Ectodermal cell (in vitro differentiated cells): Measurements from ENCODE around the gene ATP6V1C2.

Experiments
- H3K27ac ChIP-seq: 2 replicates; pipeline ENCODE4 v1.7.0; 2013; ENCODE audit warnings: mild to moderate bottlenecking, low read depth, low read length; ENCODE audit not compliant: insufficient read depth, poor library complexity, severe bottlenecking
- H3K27me3 ChIP-seq: 2 replicates; pipeline ENCODE4 v1.7.0; 2013; ENCODE audit warnings: mild to moderate bottlenecking, low read length; ENCODE audit not compliant: insufficient read depth, control insufficient read depth, poor library complexity, severe bottlenecking
- H3K36me3 ChIP-seq: one replicate; pipeline ENCODE4 v1.7.0; 2013; ENCODE audit warnings: low read length; ENCODE audit not compliant: control insufficient read depth, insufficient read depth
- H3K4me1 ChIP-seq: one replicate; pipeline ENCODE4 v1.7.0; 2013; ENCODE audit warnings: low read length; ENCODE audit not compliant: control insufficient read depth, insufficient read depth
- H3K4me3 ChIP-seq: 2 replicates; pipeline ENCODE4 v1.7.0; 2013; ENCODE audit warnings: low read depth, low read length, control low read depth; ENCODE audit not compliant: insufficient read depth
- H3K9me3 ChIP-seq: 2 replicates; pipeline ENCODE4 v1.7.0; 2013; ENCODE audit warnings: mild to moderate bottlenecking, low read length, moderate library complexity; ENCODE audit not compliant: control insufficient read depth
- WGBS, 2 experiments: methylation state at CpG; one replicate each; pipeline ENCODE4 v1.1.7; 2013; ENCODE audit warnings: missing lambda C conversion rate in 2 of 2; 5-methylcytosine and 5-hydroxymethylcytosine counted together

ATP6V1C2 gene

GRCh38 chr2:10755621-10756020 lies 34.2 kb downstream of the ATP6V1C2 start:
- H3K27ac ChIP-seq, result no peak overlapping the region
- no peak overlapping the region for H3K4me3 ChIP-seq
- no peaks in the 10 kb centered on the region for H3K9me3 ChIP-seq
- H3K36me3 ChIP-seq, result no peaks in the 10 kb centered on the region
- H3K27me3 ChIP-seq, result no peaks in the 10 kb centered on the region
- 69 to 73% methylated on average over 7 of the region's 7 CpGs for WGBS, 2 experiments
- H3K4me1 ChIP-seq, result peaks cover 4% of the 10 kb centered on the region

- H3K4me1 ChIP-seq, result peaks cover 4% of the 10 kb centered on the region
- 90 to 95% methylated on average over 4 to 6 of the region's 6 CpGs for WGBS, 2 experiments
- H3K27ac ChIP-seq, result no peak overlapping the region
- no peaks in the 10 kb centered on the region for H3K27me3 ChIP-seq
- H3K9me3 ChIP-seq, result no peaks in the 10 kb centered on the region
- H3K4me3 ChIP-seq, result no peak overlapping the region
- no peaks in the 10 kb centered on the region for H3K36me3 ChIP-seq
These were observed 36.4 kb downstream of the ATP6V1C2 start for GRCh38 chr2:10757814-10758286.

GRCh38 chr2:10759151-10759714 lies 37.8 kb downstream of the ATP6V1C2 start:
- WGBS, 2 experiments, result 88 to 89% methylated on average over 11 of the region's 11 CpGs
- Histone ChIP-seq H3K36me3 (no peaks in the 10 kb centered on the region), H3K27me3 (no peaks in the 10 kb centered on the region), H3K4me3 (no peak overlapping the region), H3K27ac (no peak overlapping the region), H3K9me3 (no peaks in the 10 kb centered on the region), H3K4me1 (peaks cover 4% of the 10 kb centered on the region)

- Histone ChIP-seq H3K4me1 (peaks cover 4% of the 10 kb centered on the region), H3K36me3 (no peaks in the 10 kb centered on the region), H3K9me3 (no peaks in the 10 kb centered on the region), H3K27me3 (no peaks in the 10 kb centered on the region), H3K27ac (no peak overlapping the region), H3K4me3 (no peak overlapping the region)
- WGBS, 2 experiments, result 89 to 91% methylated on average over 13 of the region's 13 CpGs
These were observed 39.5 kb downstream of the ATP6V1C2 start for GRCh38 chr2:10760794-10761504.

GRCh38 chr2:10761591-10761990 lies 40.2 kb downstream of the ATP6V1C2 start:
- H3K36me3 ChIP-seq, result no peaks in the 10 kb centered on the region
- no peaks in the 10 kb centered on the region for H3K9me3 ChIP-seq
- no peak overlapping the region for H3K27ac ChIP-seq
- 87 to 90% methylated on average over 9 of the region's 9 CpGs for WGBS, 2 experiments
- no peaks in the 10 kb centered on the region for H3K27me3 ChIP-seq
- H3K4me1 ChIP-seq, result peaks cover 4% of the 10 kb centered on the region
- no peak overlapping the region for H3K4me3 ChIP-seq

- no peaks in the 10 kb centered on the region for H3K9me3 ChIP-seq
These were observed 41.4 kb downstream of the ATP6V1C2 start for GRCh38 chr2:10762651-10763460.

GRCh38 chr2:10763461-10763800 lies 42.0 kb downstream of the ATP6V1C2 start:
- WGBS, 2 experiments, result 93 to 95% methylated on average over 9 of the region's 9 CpGs
- Histone ChIP-seq H3K27ac (no peak overlapping the region), H3K4me1 (peaks cover 10% of the 10 kb centered on the region), H3K27me3 (no peaks in the 10 kb centered on the region), H3K36me3 (no peaks in the 10 kb centered on the region), H3K4me3 (no peak overlapping the region), H3K9me3 (no peaks in the 10 kb centered on the region)

More at GRCh38 chr2:10762651-10763460, 41.4 kb downstream of the ATP6V1C2 start:
- H3K36me3 ChIP-seq, result no peaks in the 10 kb centered on the region
- H3K4me3 ChIP-seq, result no peak overlapping the region
- 75 to 78% methylated on average over 25 of the region's 25 CpGs for WGBS, 2 experiments
- no peak overlapping the region for H3K27ac ChIP-seq
- H3K27me3 ChIP-seq, result no peaks in the 10 kb centered on the region
- peaks cover 5% of the 10 kb centered on the region for H3K4me1 ChIP-seq

- no peaks in the 10 kb centered on the region for H3K27me3 ChIP-seq
- WGBS, 2 experiments, result 89 to 92% methylated on average over 18 of the region's 18 CpGs
- H3K27ac ChIP-seq, result no peak overlapping the region
- H3K4me1 ChIP-seq, result peaks cover 7% of the 10 kb centered on the region
- H3K4me3 ChIP-seq, result no peak overlapping the region
- H3K36me3 ChIP-seq, result no peaks in the 10 kb centered on the region
- no peaks in the 10 kb centered on the region for H3K9me3 ChIP-seq
These were observed 42.8 kb downstream of the ATP6V1C2 start for GRCh38 chr2:10764096-10764785.

GRCh38 chr2:10764896-10765295 lies 43.5 kb downstream of the ATP6V1C2 start:
- WGBS, 2 experiments, result 86 to 95% methylated on average over 4 of the region's 4 CpGs
- H3K27ac ChIP-seq, result no peak overlapping the region

GRCh38 chr2:10765461-10765860 lies 44.0 kb downstream of the ATP6V1C2 start:
- Histone ChIP-seq H3K36me3 (no peaks in the 10 kb centered on the region), H3K27me3 (no peaks in the 10 kb centered on the region), H3K4me1 (peaks cover 5% of the 10 kb centered on the region), H3K27ac (no peak overlapping the region), H3K9me3 (no peaks in the 10 kb centered on the region), H3K4me3 (no peak overlapping the region)
- WGBS, 2 experiments, result 88 to 89% methylated on average over 5 of the region's 5 CpGs

More at GRCh38 chr2:10764896-10765295, 43.5 kb downstream of the ATP6V1C2 start:
- Histone ChIP-seq H3K27me3 (no peaks in the 10 kb centered on the region), H3K36me3 (no peaks in the 10 kb centered on the region), H3K4me1 (peaks cover 5% of the 10 kb centered on the region), H3K4me3 (no peak overlapping the region), H3K9me3 (no peaks in the 10 kb centered on the region)
